Transverse colon (tissue), 4 donors: ENCODE data around the gene GPR62.

Source experiments
- CTCF ChIP-seq, 5 experiments: fragments of 200-600 bp in 3 of 5; fragments of 450-650 bp in 2 of 5; sonication (generic) in 3 of 5; IDR thresholded peaks; 1 replicate in 2 of 5; 2 replicates in 3 of 5; pipeline ENCODE4 v1.5.1; 2016 to 2017; ENCODE audit warnings: antibody characterized with exemption in 5 of 5, inconsistent platforms in 3 of 5, mild to moderate bottlenecking in 2 of 5, moderate library complexity in 1 of 5
- POLR2A ChIP-seq: fragments of 450-650 bp; IDR thresholded peaks from one replicate; pipeline ENCODE4 v1.6.1; 2016; ENCODE audit warnings: antibody characterized with exemption, mild to moderate bottlenecking, moderate library complexity
- POLR2AphosphoS5 ChIP-seq, 3 donors: sonication (generic); formaldehyde crosslinking; IDR thresholded peaks; one replicate each; pipeline ENCODE4 v1.6.1; 2016; ENCODE audit warnings: antibody characterized with exemption in 3 of 3

GRCh38 chr3:51978143-51978502, 22.9 kb downstream of the GPR62 start:
- TF ChIP-seq CTCF (IDR thresholded peaks at IDR 0.05) (no peak), POLR2AphosphoS5 (IDR thresholded peaks at IDR 0.05) (no peak), POLR2A (no peak)
